HFFc6 (cell line): ENCODE data around the gene COL23A1. TPM values are rescaled to one million over a fixed set of nuclear protein-coding genes. Genes with fewer than 3 reads are reported as not detected.

ENCODE experiments used
- DNase-seq: peaks from one replicate; pipeline ENCODE4 v3.0.0-alpha.2; 2018
- H3K27ac Mint-ChIP-seq: 2 replicates; pipeline ENCODE4 v1.8.0; 2020; ENCODE audit warnings: mild to moderate bottlenecking, mixed read lengths
- H3K27me3 Mint-ChIP-seq: 2 replicates; pipeline ENCODE4 v1.8.0; 2021; ENCODE audit warnings: mild to moderate bottlenecking, moderate library complexity, mixed read lengths; ENCODE audit not compliant: insufficient read depth
- H3K36me3 Mint-ChIP-seq: 2 replicates; pipeline ENCODE4 v1.8.0; 2021; ENCODE audit warnings: low read depth, mixed read lengths
- H3K4me1 Mint-ChIP-seq: 2 replicates; pipeline ENCODE4 v1.8.0; 2020; ENCODE audit warnings: low read depth, mixed read lengths
- H3K4me3 Mint-ChIP-seq: 2 replicates; pipeline ENCODE4 v1.8.0; 2020; ENCODE audit warnings: mild to moderate bottlenecking, moderate library complexity, mixed read lengths
- H3K9me3 Mint-ChIP-seq: 2 replicates; pipeline ENCODE4 v1.8.0; 2020; ENCODE audit warnings: mild to moderate bottlenecking, mixed read lengths
- total RNA-seq, 6 experiments: library from RNA; stranded (reverse); fragmentation: NEBNext Ultra II Directional; extraction: Animal tissue kit (Norgen Biotek cat#: 25700); gene quantifications; 2 replicates in 1 of 6; 3 replicates in 5 of 6; pipeline ENCODE4 v1.2.3, GENCODE V29; 2021
- TF ChIP-seq, protein P1 (sequence below): fragments of 200-600 bp; sonication (generic); IDR thresholded peaks from 2 replicates; pipeline ENCODE4 v1.5.0; 2021; ENCODE audit warnings: antibody characterized with exemption, mild to moderate bottlenecking

COL23A1 gene
- total RNA-seq, 6 experiments from 2014 or later, result not detected

DNA sequence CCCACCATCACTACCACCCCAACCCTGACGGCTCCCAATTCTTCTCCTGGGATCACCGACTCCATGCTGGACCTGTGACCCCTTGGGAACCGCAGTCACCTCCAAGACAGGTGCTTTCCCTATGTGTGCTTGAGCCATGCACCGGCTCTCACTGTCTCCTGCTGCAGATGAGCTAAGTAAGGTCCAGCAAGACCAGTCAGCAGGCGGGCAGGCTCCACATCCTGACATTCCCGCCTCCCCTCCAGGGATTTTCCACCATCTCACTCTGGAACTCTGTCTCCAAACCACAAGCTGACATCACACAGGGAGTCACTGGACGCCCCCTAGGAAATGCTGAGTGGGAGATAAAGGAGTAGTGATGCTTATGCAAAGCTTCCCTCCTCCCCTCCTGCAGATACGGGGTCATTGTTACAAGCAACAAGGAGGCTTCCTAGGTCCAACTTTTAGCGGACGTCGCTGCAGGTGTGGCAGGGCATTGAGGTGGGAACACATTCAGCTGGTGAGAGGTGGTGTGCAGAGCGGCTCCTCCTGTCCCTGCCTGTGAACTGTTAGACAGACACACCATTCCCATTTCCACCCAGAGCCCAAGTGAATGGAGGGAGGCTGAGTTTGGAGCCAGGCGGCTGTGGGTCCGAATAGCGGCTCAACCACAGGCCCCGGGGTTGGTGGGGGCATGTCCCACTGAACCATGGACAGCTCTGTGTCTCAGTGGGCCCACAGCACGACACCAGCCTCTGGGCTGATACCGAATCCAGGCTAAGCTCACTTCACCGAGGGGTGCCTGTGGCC lies 228.3 kb downstream of the COL23A1 start:
- H3K27me3 Mint-ChIP-seq, result peaks cover 5% of the 10 kb centered on the region; the same call in 1 of the 2 replicates
- TF ChIP-seq, protein P1, sequence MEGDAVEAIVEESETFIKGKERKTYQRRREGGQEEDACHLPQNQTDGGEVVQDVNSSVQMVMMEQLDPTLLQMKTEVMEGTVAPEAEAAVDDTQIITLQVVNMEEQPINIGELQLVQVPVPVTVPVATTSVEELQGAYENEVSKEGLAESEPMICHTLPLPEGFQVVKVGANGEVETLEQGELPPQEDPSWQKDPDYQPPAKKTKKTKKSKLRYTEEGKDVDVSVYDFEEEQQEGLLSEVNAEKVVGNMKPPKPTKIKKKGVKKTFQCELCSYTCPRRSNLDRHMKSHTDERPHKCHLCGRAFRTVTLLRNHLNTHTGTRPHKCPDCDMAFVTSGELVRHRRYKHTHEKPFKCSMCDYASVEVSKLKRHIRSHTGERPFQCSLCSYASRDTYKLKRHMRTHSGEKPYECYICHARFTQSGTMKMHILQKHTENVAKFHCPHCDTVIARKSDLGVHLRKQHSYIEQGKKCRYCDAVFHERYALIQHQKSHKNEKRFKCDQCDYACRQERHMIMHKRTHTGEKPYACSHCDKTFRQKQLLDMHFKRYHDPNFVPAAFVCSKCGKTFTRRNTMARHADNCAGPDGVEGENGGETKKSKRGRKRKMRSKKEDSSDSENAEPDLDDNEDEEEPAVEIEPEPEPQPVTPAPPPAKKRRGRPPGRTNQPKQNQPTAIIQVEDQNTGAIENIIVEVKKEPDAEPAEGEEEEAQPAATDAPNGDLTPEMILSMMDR, result no peak
- no peak overlapping the region for H3K27ac Mint-ChIP-seq
- H3K9me3 Mint-ChIP-seq, result peaks cover 61% of the 10 kb centered on the region
- no peaks in the 10 kb centered on the region for H3K4me1 Mint-ChIP-seq
- DNase-seq, result no peak
- no peak overlapping the region for H3K4me3 Mint-ChIP-seq
- H3K36me3 Mint-ChIP-seq, result peaks cover 7% of the 10 kb centered on the region

DNA sequence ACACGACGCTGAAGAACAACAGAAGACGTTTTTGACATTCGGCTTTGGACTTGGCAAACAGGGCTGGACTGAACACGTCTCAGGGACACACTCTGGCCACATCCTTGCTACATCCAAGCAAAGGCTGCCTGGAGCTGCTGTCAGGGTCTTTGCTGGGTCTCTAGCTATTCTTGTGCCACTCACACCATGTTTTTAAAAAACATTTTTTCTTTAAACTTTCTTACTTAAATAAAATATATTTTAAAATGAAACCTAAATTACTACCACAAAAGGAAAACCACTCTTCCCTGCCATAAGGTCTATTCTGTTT lies 229.3 kb downstream of the COL23A1 start:
- no peak overlapping the region for H3K27ac Mint-ChIP-seq
- H3K36me3 Mint-ChIP-seq, result no peaks in the 10 kb centered on the region
- H3K4me3 Mint-ChIP-seq, result no peak overlapping the region
- H3K27me3 Mint-ChIP-seq, result peaks cover 2% of the 10 kb centered on the region; the same call in 1 of the 2 replicates
- no peak for DNase-seq
- TF ChIP-seq, protein P1, result no peak
- H3K4me1 Mint-ChIP-seq, result no peaks in the 10 kb centered on the region
- H3K9me3 Mint-ChIP-seq, result peaks cover 59% of the 10 kb centered on the region

DNA sequence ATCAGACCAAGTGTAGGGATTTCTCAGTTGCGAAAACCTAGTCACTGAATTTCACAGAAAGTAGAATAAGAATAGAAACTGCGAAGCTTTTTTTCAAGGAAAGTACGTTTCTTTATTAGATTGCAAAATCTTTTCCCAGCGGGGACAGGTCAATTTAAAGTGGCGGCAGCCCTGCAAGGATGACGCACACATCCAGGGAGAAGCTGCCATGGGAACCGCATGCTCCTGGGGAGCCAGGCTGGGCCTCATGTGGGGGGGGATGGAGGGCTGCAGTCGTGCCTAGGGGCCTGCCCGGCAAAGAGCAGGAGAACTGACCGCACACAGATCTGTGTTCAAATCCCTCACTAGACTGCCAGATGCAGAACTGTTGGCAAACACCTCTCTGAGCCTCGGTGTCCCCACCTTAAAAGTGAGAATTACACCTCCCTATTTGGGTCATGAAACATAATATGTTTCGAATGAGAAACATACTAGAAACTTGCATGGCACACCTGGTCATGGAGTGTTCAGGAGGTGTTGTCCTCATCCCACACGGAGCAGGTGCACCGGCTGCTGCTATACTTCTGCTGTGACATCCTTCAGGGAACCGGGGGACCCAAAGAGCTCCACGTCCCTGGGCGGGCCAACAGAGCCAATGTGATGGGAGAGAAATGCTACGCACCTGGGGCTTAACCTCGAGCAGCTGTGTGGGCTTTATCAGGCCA lies 229.8 kb downstream of the COL23A1 start:
- Mint-ChIP-seq H3K9me3 (peaks cover 58% of the 10 kb centered on the region), H3K4me1 (no peaks in the 10 kb centered on the region), H3K4me3 (no peak overlapping the region), H3K27ac (no peak overlapping the region), H3K36me3 (no peaks in the 10 kb centered on the region), H3K27me3 (peaks cover 2% of the 10 kb centered on the region; the same call in 1 of the 2 replicates)
- TF ChIP-seq, protein P1, result no peak
- DNase-seq, result no peak

DNA sequence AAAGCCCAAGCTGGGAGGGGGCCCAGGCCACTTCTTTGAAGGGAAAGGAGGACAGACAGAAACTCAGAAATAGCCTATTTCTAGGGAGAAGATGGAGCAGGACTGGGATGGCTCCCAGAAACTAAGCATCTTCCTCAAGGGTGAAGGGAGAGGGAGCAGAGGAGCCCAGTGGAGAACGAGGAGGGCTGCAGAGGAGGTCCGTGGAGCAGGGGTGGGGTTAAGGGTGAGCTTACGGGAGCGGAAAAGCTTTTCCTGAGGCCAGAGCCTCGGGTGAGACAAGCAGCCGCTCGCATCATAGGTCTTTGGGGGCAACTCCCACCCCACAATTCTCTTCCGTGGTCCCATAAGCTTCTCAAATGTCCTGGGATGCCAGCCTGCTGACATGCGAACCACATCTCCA lies 230.5 kb downstream of the COL23A1 start:
- Mint-ChIP-seq H3K4me3 (no peak overlapping the region), H3K27me3 (peaks cover 2% of the 10 kb centered on the region; the same call in 1 of the 2 replicates), H3K27ac (no peak overlapping the region), H3K36me3 (no peaks in the 10 kb centered on the region), H3K4me1 (no peaks in the 10 kb centered on the region), H3K9me3 (peaks cover 52% of the 10 kb centered on the region)
- TF ChIP-seq, protein P1, result no peak
- no peak for DNase-seq

- TF ChIP-seq, protein P1, result no peak
- Mint-ChIP-seq H3K4me3 (no peak overlapping the region), H3K36me3 (no peaks in the 10 kb centered on the region), H3K27me3 (peaks cover 2% of the 10 kb centered on the region; the same call in 1 of the 2 replicates), H3K27ac (no peak overlapping the region), H3K4me1 (no peaks in the 10 kb centered on the region), H3K9me3 (peaks cover 42% of the 10 kb centered on the region)
- no peak for DNase-seq
These were observed 232.5 kb downstream of the COL23A1 start for GRCh38 chr5:178357678-178358077.
